GM23338 (cell line): Measurements from ENCODE around the gene TF. TPM values are rescaled to one million over a fixed set of nuclear protein-coding genes. Genes with fewer than 3 reads are reported as not detected.

Source experiments
- ATAC-seq: fragments of 200-7000 bp; cut with Tn5 transposase; 3 replicates; pipeline ENCODE4 v1.9.1; 2020
- DNase-seq: peaks from one replicate; pipeline ENCODE4 v3.0.0-alpha.2; 2015; ENCODE audit warnings: low spot score
- H2AFZ ChIP-seq: fragments of 200-600 bp; sonication (generic); 2 replicates; pipeline ENCODE4 v1.8.0; 2016; ENCODE audit warnings: antibody characterized with exemption, mild to moderate bottlenecking, moderate library complexity
- H3F3A ChIP-seq: fragments of 200-600 bp; sonication (generic); replicated peaks from 2 replicates; pipeline ENCODE4 v1.8.0; 2017; ENCODE audit warnings: antibody characterized with exemption, mixed run types, low read depth
- H3K27ac ChIP-seq: fragments of 200-600 bp; sonication (generic); 2 replicates; pipeline ENCODE4 v1.6.1; 2016; ENCODE audit warnings: low read depth
- H3K27me3 ChIP-seq: fragments of 200-600 bp; sonication (generic); 2 replicates; pipeline ENCODE4 v1.8.0; 2016; ENCODE audit warnings: mild to moderate bottlenecking, mixed run types, moderate library complexity; ENCODE audit not compliant: insufficient read depth
- H3K36me3 ChIP-seq: fragments of 200-600 bp; sonication (generic); 2 replicates; pipeline ENCODE4 v1.8.0; 2016; ENCODE audit warnings: mild to moderate bottlenecking; ENCODE audit not compliant: insufficient read depth
- H3K4me1 ChIP-seq: fragments of 200-600 bp; sonication (generic); 2 replicates; pipeline ENCODE4 v1.8.0; 2016; ENCODE audit warnings: mild to moderate bottlenecking, moderate library complexity; ENCODE audit not compliant: insufficient read depth
- H3K4me2 ChIP-seq: fragments of 200-600 bp; sonication (generic); 2 replicates; pipeline ENCODE4 v1.7.1; 2017; ENCODE audit warnings: mixed run types
- H3K4me3 ChIP-seq: fragments of 200-600 bp; sonication (generic); 2 replicates; pipeline ENCODE4 v1.6.1; 2016; ENCODE audit warnings: mixed run types
- H3K79me2 ChIP-seq: fragments of 200-600 bp; sonication (generic); replicated peaks from 2 replicates; pipeline ENCODE4 v1.8.0; 2017; ENCODE audit warnings: mild to moderate bottlenecking; ENCODE audit not compliant: insufficient read depth
- H3K9me2 ChIP-seq: fragments of 200-600 bp; sonication (generic); 2 replicates; pipeline ENCODE4 v1.8.0; 2017; ENCODE audit not compliant: insufficient read depth
- H4K20me1 ChIP-seq: fragments of 200-600 bp; sonication (generic); replicated peaks from 2 replicates; pipeline ENCODE4 v1.8.0; 2017; ENCODE audit warnings: mild to moderate bottlenecking; ENCODE audit not compliant: insufficient read depth
- H3K27ac Mint-ChIP-seq: 2 replicates; pipeline ENCODE4 v1.8.0; 2020; ENCODE audit warnings: inconsistent platforms, mild to moderate bottlenecking, moderate library complexity, mixed read lengths
- H3K27me3 Mint-ChIP-seq: 3 replicates; pipeline ENCODE4 v1.8.0; 2022; ENCODE audit warnings: low read depth, mild to moderate bottlenecking, moderate library complexity, mixed read lengths, inconsistent platforms; ENCODE audit not compliant: insufficient read depth, poor library complexity
- H3K36me3 Mint-ChIP-seq: 3 replicates; pipeline ENCODE4 v1.8.0; 2021; ENCODE audit warnings: low read depth, mild to moderate bottlenecking, inconsistent platforms, moderate library complexity, mixed read lengths
- H3K4me1 Mint-ChIP-seq: 3 replicates; pipeline ENCODE4 v1.8.0; 2020; ENCODE audit warnings: mild to moderate bottlenecking, inconsistent platforms, mixed read lengths
- H3K4me3 Mint-ChIP-seq: 3 replicates; pipeline ENCODE4 v1.8.0; 2021; ENCODE audit warnings: moderate library complexity, mild to moderate bottlenecking, inconsistent platforms, mixed read lengths
- H3K9me3 Mint-ChIP-seq: 3 replicates; pipeline ENCODE4 v1.8.0; 2020; ENCODE audit warnings: moderate library complexity, mild to moderate bottlenecking, inconsistent platforms, mixed read lengths
- CREB1 ChIP-seq: fragments of 250-450 bp; sonication (Bioruptor Pico); IDR thresholded peaks from 2 replicates; pipeline ENCODE4 v1.5.0; 2020; ENCODE audit warnings: low read depth, mild to moderate bottlenecking, moderate library complexity
- CTCF ChIP-seq, 2 experiments: fragments of 200-600 bp in 1 of 2; sonication (generic) in 1 of 2; conservative IDR thresholded peaks; 2 replicates each; pipeline versions ENCODE4 v1.5.1 to v1.6.1; 2016 to 2017; ENCODE audit warnings: antibody characterized with exemption in 2 of 2, low read depth in 2 of 2, mild to moderate bottlenecking in 2 of 2, moderate library complexity in 1 of 2
- ETS1 ChIP-seq: IDR thresholded peaks from 2 replicates; pipeline ENCODE4 v1.6.1; 2016; ENCODE audit warnings: antibody characterized with exemption
- EZH2 ChIP-seq: fragments of 200-600 bp; sonication (generic); IDR thresholded peaks from one replicate; pipeline ENCODE4 v1.8.0; 2017; ENCODE audit warnings: antibody characterized with exemption, mild to moderate bottlenecking, low read depth; ENCODE audit not compliant: unreplicated experiment
- EZH2phosphoT487 ChIP-seq: fragments of 200-600 bp; sonication (generic); IDR thresholded peaks from one replicate; pipeline ENCODE4 v1.8.1; 2018; ENCODE audit warnings: antibody characterized with exemption; ENCODE audit not compliant: unreplicated experiment
- JUNB ChIP-seq: IDR thresholded peaks from one replicate; pipeline ENCODE4 v1.6.1; 2016; ENCODE audit warnings: antibody characterized with exemption; ENCODE audit not compliant: unreplicated experiment
- NANOG ChIP-seq: IDR thresholded peaks from 2 replicates; pipeline ENCODE4 v1.6.1; 2016; ENCODE audit warnings: antibody characterized with exemption, borderline replicate concordance
- POLR2AphosphoS5 ChIP-seq: IDR thresholded peaks from 2 replicates; pipeline ENCODE4 v1.6.1; 2016; ENCODE audit warnings: antibody characterized with exemption, low read depth
- REST ChIP-seq: IDR thresholded peaks from one replicate; pipeline ENCODE4 v1.6.1; 2018; ENCODE audit warnings: antibody characterized with exemption; ENCODE audit not compliant: unreplicated experiment
- STAT1 ChIP-seq: IDR thresholded peaks from one replicate; pipeline ENCODE4 v1.6.1; 2016; ENCODE audit warnings: antibody characterized with exemption; ENCODE audit not compliant: unreplicated experiment
- ZNF114 ChIP-seq: fragments of 250-450 bp; sonication (Bioruptor Pico); IDR thresholded peaks from 2 replicates; pipeline ENCODE4 v1.5.0; 2020; ENCODE audit warnings: mild to moderate bottlenecking, moderate library complexity
- ZNF331 ChIP-seq: fragments of 250-450 bp; sonication (Bioruptor Pico); IDR thresholded peaks from 2 replicates; pipeline ENCODE4 v1.5.0; 2020; ENCODE audit warnings: low read depth, mild to moderate bottlenecking, moderate library complexity
- ZNF462 ChIP-seq: fragments of 250-450 bp; sonication (Bioruptor Pico); IDR thresholded peaks from 2 replicates; pipeline ENCODE4 v1.5.0; 2020; ENCODE audit warnings: mild to moderate bottlenecking, moderate library complexity
- polyA plus RNA-seq: library from polyadenylated mRNA; unstranded; fragments of >200 nt; fragmentation: Nextera tagmentation; extraction: Ambion mirVana; gene quantifications from 2 replicates; pipeline ENCODE4 v1.2.1, GENCODE V29; 2016
- total RNA-seq: library from RNA; depleted of rRNA; stranded (reverse); fragments of >200 nt; shearing (Covaris generic); gene quantifications from 2 replicates; pipeline ENCODE4 v1.2.3, GENCODE V29; 2014

Gene TF
- total and polyA plus RNA-seq, 2 experiments from 2014 or later = 0.03 to 0.76 TPM

GRCh38 chr3:133760916-133761315 lies 14.7 kb downstream of the TF start:
- ATAC-seq = no peak
- H4K20me1 ChIP-seq = no peaks in the 10 kb centered on the region
- TF ChIP-seq CTCF (conservative IDR thresholded peaks at IDR 0.05; ENCODE audit: low read depth in 2 of 2) (no peak), ZNF331 (CRISPR knock-in tag) (no peak), CREB1 (no peak), EZH2 (no peak), STAT1 (no peak), EZH2phosphoT487 (no peak), ZNF462 (no peak), JUNB (no peak), POLR2AphosphoS5 (no peak), ZNF114 (CRISPR knock-in tag) (no peak), REST (no peak), ETS1 (no peak), NANOG (no peak)
- H3K4me2 ChIP-seq = no peak overlapping the region
- H3K27ac ChIP-seq = no peak overlapping the region
- Mint-ChIP-seq H3K4me3 (no peak overlapping the region), H3K9me3 (no peaks in the 10 kb centered on the region), H3K36me3 (no peaks in the 10 kb centered on the region), H3K27me3 (peaks cover 2% of the 10 kb centered on the region), H3K27ac (no peak overlapping the region), H3K4me1 (peaks cover 18% of the 10 kb centered on the region)
- 0 out of 2 replicates have a peak, but pooled peaks cover 5% of the 10 kb centered on the region for H3K9me2 ChIP-seq
- H2AFZ ChIP-seq = no peak overlapping the region
- no peaks in the 10 kb centered on the region for H3K79me2 ChIP-seq
- no peaks in the 10 kb centered on the region for H3K36me3 ChIP-seq
- H3K4me3 ChIP-seq = no peak overlapping the region
- H3K27me3 ChIP-seq = no peaks in the 10 kb centered on the region
- H3F3A ChIP-seq = no peaks in the 10 kb centered on the region
- DNase-seq = no peak
- H3K4me1 ChIP-seq = peaks cover 7% of the 10 kb centered on the region; the same call in 1 of the 2 replicates
